ENCODE data around the gene NTN1.

DNA sequence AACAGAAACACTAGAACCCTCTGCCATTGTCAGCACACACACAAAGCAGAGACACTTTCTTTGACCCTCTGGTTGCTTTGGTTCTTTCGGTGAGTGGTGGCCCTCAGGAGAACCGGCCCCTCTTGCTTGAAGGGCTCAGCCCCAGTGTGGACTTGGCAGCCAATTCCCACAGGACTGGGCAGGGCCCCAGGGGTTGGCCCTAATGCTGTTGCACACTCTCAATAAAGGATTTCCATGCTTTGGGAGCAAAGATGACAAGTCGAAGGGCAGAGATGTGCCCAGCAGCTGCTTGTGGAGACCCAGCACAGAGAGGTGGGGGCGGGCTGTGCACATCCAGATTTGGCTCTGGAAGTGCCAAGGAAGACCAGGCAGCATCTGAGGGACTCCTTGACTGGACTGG, 149.0 kb downstream of the NTN1 start:
- TF ChIP-seq CTCF (IDR thresholded peaks at IDR 0.05; ENCODE audit: low read depth, low read length, poor library complexity, severe bottlenecking) (no peak), EZH2phosphoT487 (IDR thresholded peaks at IDR 0.05; ENCODE audit: borderline replicate concordance, low read length) (no peak)

Measured in DOHH2 (cell line).